Endothelial cell of umbilical vein (primary cell): ENCODE data around the gene NPVF. TPM values are rescaled to one million over a fixed set of nuclear protein-coding genes. Genes with fewer than 3 reads are reported as not detected.
A peak's percentile ranks its signal among the peaks of the same experiment; 100 is the strongest.

Source experiments
- BruUV-seq: library from RNA; stranded (reverse); fragments of 400-500 nt; replicated peaks from 2 replicates; lab custom pipeline; 2021; lab: Mats Ljungman, UMichigan
- CTCF ChIA-PET: fragments of 300-600, 350-600 bp; sonication (Branson Sonifier 250); formaldehyde crosslinking; loops from one replicate; lab custom pipeline; 2021; ENCODE audit warnings: antibody characterized with exemption, inconsistent platforms; lab: Charles Lee
- POLR2A ChIA-PET: fragments of 300-600, 350-600 bp; sonication (Branson Sonifier 250); formaldehyde crosslinking; loops from one replicate; lab custom pipeline; 2021; ENCODE audit warnings: antibody characterized with exemption, inconsistent platforms; lab: Charles Lee
- DNase-seq: peaks from one replicate; pipeline ENCODE4 v3.0.0-alpha.2; 2011; ENCODE audit warnings: low read depth, low spot score
- FAIRE-seq: peaks from 2 replicates; lab custom pipeline; 2011; peaks lifted over from hg19 to GRCh38; lab: Jason Lieb, UNC
- H2AFZ ChIP-seq: 2 replicates; pipeline ENCODE4 v1.6.0; 2012; ENCODE audit warnings: low read depth, low read length, control low read depth, inconsistent platforms
- H3K27ac ChIP-seq: 2 replicates; pipeline ENCODE4 v1.5.1; 2011; ENCODE audit warnings: low read depth, mild to moderate bottlenecking, control low read depth, low read length, moderate library complexity; ENCODE audit not compliant: insufficient read depth
- H3K27me3 ChIP-seq, 2 experiments: 2 replicates each; pipeline versions ENCODE4 v1.6.0 to v1.6.1; 2011; ENCODE audit warnings: low read length in 2 of 2, mixed read lengths in 1 of 2; ENCODE audit not compliant: control insufficient read depth in 2 of 2, insufficient read depth in 2 of 2
- H3K36me3 ChIP-seq, 2 experiments: 2 replicates in 1 of 2; 3 replicates in 1 of 2; pipeline ENCODE4 v1.5.1; 2011; ENCODE audit warnings: low read length in 2 of 2, mild to moderate bottlenecking in 1 of 2, moderate library complexity in 1 of 2; ENCODE audit not compliant: control insufficient read depth in 2 of 2, insufficient read depth in 2 of 2; ENCODE audit errors: extremely low read depth in 1 of 2
- H3K4me1 ChIP-seq: 3 replicates; pipeline ENCODE4 v1.5.1; 2011; ENCODE audit warnings: mild to moderate bottlenecking, low read length; ENCODE audit not compliant: control insufficient read depth, insufficient read depth; ENCODE audit errors: extremely low read depth
- H3K4me2 ChIP-seq: 2 replicates; pipeline ENCODE4 v1.6.1; 2011; ENCODE audit warnings: low read length, control low read depth, mixed read lengths; ENCODE audit not compliant: insufficient read depth
- H3K4me3 ChIP-seq, 3 experiments: fragments of 200-600 bp in 1 of 3; sonication (generic), shearing (Covaris generic) in 1 of 3; replicated peaks in 1 of 3; 2 replicates each; pipeline ENCODE4 v1.5.1; 2011 to 2016; ENCODE audit warnings: control low read depth in 3 of 3, low read length in 3 of 3, mild to moderate bottlenecking in 2 of 3, inconsistent platforms in 1 of 3, low read depth in 1 of 3, moderate library complexity in 1 of 3; ENCODE audit not compliant: insufficient read depth in 1 of 3
- H3K79me2 ChIP-seq: 2 replicates; pipeline ENCODE4 v1.6.0; 2012; ENCODE audit warnings: low read length, inconsistent platforms; ENCODE audit not compliant: control insufficient read depth, insufficient read depth
- H3K9ac ChIP-seq: replicated peaks from 2 replicates; pipeline ENCODE3; 2011; ENCODE audit warnings: low read length, control low read depth; ENCODE audit not compliant: insufficient read depth; ENCODE audit errors: extremely low read depth
- H3K9me1 ChIP-seq: replicated peaks from 3 replicates; pipeline ENCODE4 v1.6.0; 2011; ENCODE audit warnings: mild to moderate bottlenecking, low read length; ENCODE audit not compliant: control insufficient read depth, insufficient read depth; ENCODE audit errors: extremely low read depth
- H3K9me3 ChIP-seq: replicated peaks from 2 replicates; pipeline ENCODE4 v1.5.1; 2012; ENCODE audit warnings: low read length, inconsistent platforms; ENCODE audit not compliant: control insufficient read depth, insufficient read depth
- H4K20me1 ChIP-seq: replicated peaks from 2 replicates; pipeline ENCODE3; 2011; ENCODE audit warnings: mild to moderate bottlenecking, low read length; ENCODE audit not compliant: control insufficient read depth, insufficient read depth; ENCODE audit errors: extremely low read depth
- EZH2 ChIP-seq: IDR thresholded peaks from 2 replicates; pipeline ENCODE4 v1.6.1; 2012; ENCODE audit warnings: borderline replicate concordance, low read depth, mild to moderate bottlenecking, moderate library complexity, low read length, inconsistent platforms; ENCODE audit not compliant: severe bottlenecking
- FOS ChIP-seq: IDR thresholded peaks from 2 replicates; pipeline ENCODE4 v1.6.1; 2011; ENCODE audit warnings: mild to moderate bottlenecking, low read length, moderate library complexity, borderline replicate concordance; ENCODE audit not compliant: insufficient read depth
- GATA2 ChIP-seq: IDR thresholded peaks from 2 replicates; pipeline ENCODE4 v1.7.0; 2011; ENCODE audit warnings: low read depth, mild to moderate bottlenecking, moderate library complexity, mixed read lengths, low read length; ENCODE audit not compliant: insufficient read length, insufficient read depth
- JUN ChIP-seq: IDR thresholded peaks from 2 replicates; pipeline ENCODE4 v1.6.1; 2011; ENCODE audit warnings: borderline replicate concordance, low read depth; ENCODE audit not compliant: insufficient read length, insufficient read depth
- MAX ChIP-seq: IDR thresholded peaks from 2 replicates; pipeline ENCODE4 v1.6.1; 2011; ENCODE audit not compliant: insufficient read depth, insufficient read length
- MYC ChIP-seq: IDR thresholded peaks from one replicate; pipeline ENCODE4 v1.6.1; 2011; ENCODE audit warnings: mild to moderate bottlenecking, low read depth, low read length
- POLR2A ChIP-seq: IDR thresholded peaks from 2 replicates; pipeline ENCODE4 v1.6.1; 2012; ENCODE audit warnings: low read depth, mild to moderate bottlenecking, control low read depth, low read length
- POLR2AphosphoS5 ChIP-seq: IDR thresholded peaks from 2 replicates; pipeline ENCODE4 v1.6.1; 2012; ENCODE audit warnings: low read depth, mild to moderate bottlenecking, control low read depth, low read length, moderate library complexity; ENCODE audit not compliant: insufficient read depth
- dilution Hi-C: fragments of 300-500 bp; cut with MboI; formaldehyde crosslinking; loops from one replicate; pipeline ENCODE4 v1.15.0; 2019; ENCODE audit warnings: low sequenced_read_pairs; ENCODE audit not compliant: extremely low pct_ligation_motif_present
- intact Hi-C: fragments of 100-400 bp; cut with micrococcal nuclease; formaldehyde crosslinking; loops from one replicate; pipeline ENCODE4 v1.10.0; 2022
- polyA plus RNA-seq, 4 experiments: library from polyadenylated mRNA; depleted of rRNA in 3 of 4; stranded (reverse) in 3 of 4; unstranded in 1 of 4; fragments of >200 nt; gene quantifications; 2 replicates each; pipeline versions ENCODE4 v1.2.1 to v1.2.3, GENCODE V29; 2011 to 2012; ENCODE audit warnings: missing spikeins in 1 of 4
- total RNA-seq: library from RNA; stranded (reverse); gene quantifications from 2 replicates; pipeline ENCODE4 v1.2.3, GENCODE V29; 2021
- TF ChIP-seq, protein P1 (sequence below), 2 donors: IDR thresholded peaks; 1 replicate in 1 of 2; 2 replicates in 1 of 2; pipeline ENCODE4 v1.5.1; 2011; ENCODE audit warnings: low read length in 2 of 2, mild to moderate bottlenecking in 2 of 2, moderate library complexity in 2 of 2, control low read depth in 1 of 2, inconsistent platforms in 1 of 2, low read depth in 1 of 2; ENCODE audit not compliant: insufficient read depth in 1 of 2; ENCODE audit errors: extremely low read depth in 1 of 2

NPVF gene
- total and polyA plus RNA-seq, 2 donors (not counting 3 experiments of a cell fraction or from before 2014, with no cell fraction given), result not detected

GRCh38 chr7:25206765-25207164, 21.5 kb downstream of the NPVF start:
- H3K9me1 ChIP-seq, result no peaks in the 10 kb centered on the region
- BruUV-seq, result no TSS peak
- intact Hi-C loops (no loop called here), dilution Hi-C loops (no loop called here)
- FAIRE-seq (no peak), DNase-seq (no peak)
- no peak overlapping the region for H3K9ac ChIP-seq
- POLR2A ChIA-PET, result no interaction called here
- no peaks in the 10 kb centered on the region for H4K20me1 ChIP-seq
- CTCF ChIA-PET, result interaction anchor here (0.7 kb wide), 1 partner anchor 10 kb away, joined by 5 read pairs; no protein-coding TSS in a partner anchor
- H3K36me3 ChIP-seq, result no peaks in the 10 kb centered on the region
- no peaks in the 10 kb centered on the region for H3K27me3 ChIP-seq
- H3K9me3 ChIP-seq, result no peaks in the 10 kb centered on the region
- no peak overlapping the region for H3K27ac ChIP-seq
- H3K4me3 ChIP-seq, result no peak overlapping the region
- H3K79me2 ChIP-seq, result no peaks in the 10 kb centered on the region
- no peak overlapping the region for H3K4me2 ChIP-seq
- H3K4me1 ChIP-seq, result no peaks in the 10 kb centered on the region
- TF ChIP-seq, protein P1, sequence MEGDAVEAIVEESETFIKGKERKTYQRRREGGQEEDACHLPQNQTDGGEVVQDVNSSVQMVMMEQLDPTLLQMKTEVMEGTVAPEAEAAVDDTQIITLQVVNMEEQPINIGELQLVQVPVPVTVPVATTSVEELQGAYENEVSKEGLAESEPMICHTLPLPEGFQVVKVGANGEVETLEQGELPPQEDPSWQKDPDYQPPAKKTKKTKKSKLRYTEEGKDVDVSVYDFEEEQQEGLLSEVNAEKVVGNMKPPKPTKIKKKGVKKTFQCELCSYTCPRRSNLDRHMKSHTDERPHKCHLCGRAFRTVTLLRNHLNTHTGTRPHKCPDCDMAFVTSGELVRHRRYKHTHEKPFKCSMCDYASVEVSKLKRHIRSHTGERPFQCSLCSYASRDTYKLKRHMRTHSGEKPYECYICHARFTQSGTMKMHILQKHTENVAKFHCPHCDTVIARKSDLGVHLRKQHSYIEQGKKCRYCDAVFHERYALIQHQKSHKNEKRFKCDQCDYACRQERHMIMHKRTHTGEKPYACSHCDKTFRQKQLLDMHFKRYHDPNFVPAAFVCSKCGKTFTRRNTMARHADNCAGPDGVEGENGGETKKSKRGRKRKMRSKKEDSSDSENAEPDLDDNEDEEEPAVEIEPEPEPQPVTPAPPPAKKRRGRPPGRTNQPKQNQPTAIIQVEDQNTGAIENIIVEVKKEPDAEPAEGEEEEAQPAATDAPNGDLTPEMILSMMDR (IDR thresholded peaks at IDR 0.05; ENCODE audit: extremely low read depth in 1 of 2, insufficient read depth in 1 of 2, low read depth in 1 of 2, low read length in 2 of 2), result no peak
- TF ChIP-seq EZH2, result no peak
- no peak for TF ChIP-seq FOS
- H2AFZ ChIP-seq, result no peak overlapping the region

GRCh38 chr7:25196132-25196896, 32.0 kb downstream of the NPVF start:
- H3K36me3 ChIP-seq, result no peaks in the 10 kb centered on the region
- no peak overlapping the region for H3K4me3 ChIP-seq
- no peak overlapping the region for H3K9ac ChIP-seq
- peak; percentile 44 for DNase-seq
- no peak overlapping the region for H3K27ac ChIP-seq
- no peaks in the 10 kb centered on the region for H4K20me1 ChIP-seq
- no peak overlapping the region for H2AFZ ChIP-seq
- POLR2A ChIA-PET, result no interaction called here
- CTCF ChIA-PET, result interaction anchor here (1.1 to 2.0 kb wide), 2 partner anchors 16 to 21 kb away, joined by 3 to 17 read pairs; a partner anchor contains a TSS
- no peaks in the 10 kb centered on the region for H3K9me1 ChIP-seq
- intact Hi-C loops (no loop called here), dilution Hi-C loops (no loop called here)
- H3K79me2 ChIP-seq, result no peaks in the 10 kb centered on the region
- no peak overlapping the region for H3K4me2 ChIP-seq
- H3K4me1 ChIP-seq, result no peaks in the 10 kb centered on the region
- TF ChIP-seq EZH2 (no peak), GATA2 (no peak), MAX (no peak), JUN (no peak), MYC (no peak), POLR2AphosphoS5 (no peak), POLR2A (no peak)
- H3K9me3 ChIP-seq, result no peaks in the 10 kb centered on the region
- FAIRE-seq, result no peak
- no peaks in the 10 kb centered on the region for H3K27me3 ChIP-seq
- BruUV-seq, result no TSS peak
